Measurements from ENCODE around the gene MAP2K3.

GRCh38 chr17:21271454-21272183, 12.9 kb upstream of the MAP2K3 start:
- TF ChIP-seq, protein P1, sequence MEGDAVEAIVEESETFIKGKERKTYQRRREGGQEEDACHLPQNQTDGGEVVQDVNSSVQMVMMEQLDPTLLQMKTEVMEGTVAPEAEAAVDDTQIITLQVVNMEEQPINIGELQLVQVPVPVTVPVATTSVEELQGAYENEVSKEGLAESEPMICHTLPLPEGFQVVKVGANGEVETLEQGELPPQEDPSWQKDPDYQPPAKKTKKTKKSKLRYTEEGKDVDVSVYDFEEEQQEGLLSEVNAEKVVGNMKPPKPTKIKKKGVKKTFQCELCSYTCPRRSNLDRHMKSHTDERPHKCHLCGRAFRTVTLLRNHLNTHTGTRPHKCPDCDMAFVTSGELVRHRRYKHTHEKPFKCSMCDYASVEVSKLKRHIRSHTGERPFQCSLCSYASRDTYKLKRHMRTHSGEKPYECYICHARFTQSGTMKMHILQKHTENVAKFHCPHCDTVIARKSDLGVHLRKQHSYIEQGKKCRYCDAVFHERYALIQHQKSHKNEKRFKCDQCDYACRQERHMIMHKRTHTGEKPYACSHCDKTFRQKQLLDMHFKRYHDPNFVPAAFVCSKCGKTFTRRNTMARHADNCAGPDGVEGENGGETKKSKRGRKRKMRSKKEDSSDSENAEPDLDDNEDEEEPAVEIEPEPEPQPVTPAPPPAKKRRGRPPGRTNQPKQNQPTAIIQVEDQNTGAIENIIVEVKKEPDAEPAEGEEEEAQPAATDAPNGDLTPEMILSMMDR (optimal IDR thresholded peaks at IDR 0.05 in 1 of 3, IDR thresholded peaks at IDR 0.05 in 1 of 3, conservative IDR thresholded peaks at IDR 0.05 in 1 of 3; ENCODE audit: extremely low read depth in 1 of 3, insufficient read depth in 2 of 3, low read length in 3 of 3): no peak
- no peak for TF ChIP-seq EZH2 (IDR thresholded peaks at IDR 0.05; ENCODE audit: low read length)
